HCT116 (cell line): ENCODE results near the gene ATF5. TPM values are rescaled to one million over a fixed set of nuclear protein-coding genes. Genes with fewer than 3 reads are reported as not detected.

Experiments used
- ATAC-seq: fragments of 200-7000 bp; cut with Tn5 transposase; 2 replicates; pipeline ENCODE4 v1.9.1; 2020; ENCODE audit warnings: mild to moderate bottlenecking, moderate library complexity
- BruUV-seq: library from RNA; stranded (reverse); fragments of 400-500 nt; replicated peaks from 2 replicates; lab custom pipeline; 2021; lab: Mats Ljungman, UMichigan
- CTCF ChIA-PET: fragments of 300-600 bp; sonication (Branson Sonifier 250); formaldehyde crosslinking; loops from one replicate; lab custom pipeline; 2021; ENCODE audit warnings: antibody characterized with exemption; lab: Charles Lee
- POLR2A ChIA-PET: fragments of 300-600, 350-600 bp; sonication (Branson Sonifier 250); formaldehyde crosslinking; loops from one replicate; lab custom pipeline; 2021; ENCODE audit warnings: antibody characterized with exemption; lab: Charles Lee
- RAD21 ChIA-PET, 2 experiments: fragments of 300-600 bp; sonication (Branson Sonifier 250); formaldehyde crosslinking; loops; one replicate each; lab custom pipeline; 2023; ENCODE audit warnings: low total read pairs in 2 of 2; ENCODE audit not compliant: uncharacterized antibody in 2 of 2, unreplicated experiment in 2 of 2, low non-redundant PET in 1 of 2; lab: Charles Lee
- DNase-seq: peaks from one replicate; pipeline ENCODE4 v3.0.0-alpha.2; 2010; ENCODE audit warnings: low read depth, low spot score
- H2AFZ ChIP-seq: fragments of 200-600 bp; shearing (Covaris generic), sonication (generic); 2 replicates; pipeline ENCODE4 v1.6.1; 2017; ENCODE audit warnings: low read depth, mixed run types, mixed read lengths, antibody characterized with exemption, low read length; ENCODE audit not compliant: poor library complexity, severe bottlenecking
- H3K27ac ChIP-seq: 2 replicates; pipeline ENCODE4 v1.5.1; 2012; ENCODE audit warnings: low read depth, low read length
- H3K27me3 ChIP-seq: fragments of 200-600 bp; sonication (generic); 2 replicates; pipeline ENCODE4 v1.6.1; 2016; ENCODE audit warnings: mixed run types, low read length, mixed read lengths; ENCODE audit not compliant: insufficient read depth
- H3K36me3 ChIP-seq, 2 experiments: fragments of 200-500 bp in 1 of 2; fragments of 200-600 bp in 1 of 2; sonication (Bioruptor generic) in 1 of 2; sonication (generic) in 1 of 2; 2 replicates each; pipeline versions ENCODE4 v1.5.1 to v1.6.1; 2014 to 2016; ENCODE audit warnings: low read length in 2 of 2, inconsistent platforms in 1 of 2, mixed read lengths in 1 of 2, mixed run types in 1 of 2; ENCODE audit not compliant: insufficient read depth in 2 of 2, control insufficient read depth in 1 of 2
- H3K4me1 ChIP-seq, 2 experiments: fragments of 200-600 bp in 1 of 2; sonication (generic) in 1 of 2; 2 replicates each; pipeline versions ENCODE4 v1.5.1 to v1.6.1; 2012 to 2017; ENCODE audit warnings: low read length in 2 of 2, inconsistent platforms in 1 of 2, mild to moderate bottlenecking in 1 of 2, mixed read lengths in 1 of 2, mixed run types in 1 of 2, moderate library complexity in 1 of 2; ENCODE audit not compliant: insufficient read depth in 2 of 2, control insufficient read depth in 1 of 2
- H3K4me2 ChIP-seq: fragments of 200-600 bp; sonication (generic); 2 replicates; pipeline ENCODE4 v1.6.1; 2017; ENCODE audit warnings: mixed run types, low read length, mixed read lengths
- H3K4me3 ChIP-seq, 2 experiments: fragments of 200-600 bp in 1 of 2; sonication (generic) in 1 of 2; replicated peaks in 1 of 2; 2 replicates each; pipeline ENCODE4 v1.5.1; 2011 to 2016; ENCODE audit warnings: low read length in 2 of 2, control low read depth in 1 of 2, low read depth in 1 of 2, mild to moderate bottlenecking in 1 of 2, mixed read lengths in 1 of 2, mixed run types in 1 of 2
- H3K79me2 ChIP-seq: fragments of 200-600 bp; sonication (generic); 2 replicates; pipeline ENCODE4 v1.6.1; 2017; ENCODE audit warnings: mild to moderate bottlenecking, mixed run types, low read length, moderate library complexity, mixed read lengths; ENCODE audit not compliant: insufficient read depth
- H3K9ac ChIP-seq: fragments of 200-600 bp; sonication (generic); 2 replicates; pipeline ENCODE4 v1.6.1; 2016; ENCODE audit warnings: low read length, mixed read lengths
- H3K9me2 ChIP-seq: fragments of 200-600 bp; sonication (generic), shearing (Covaris generic); 2 replicates; pipeline ENCODE4 v1.6.1; 2017; ENCODE audit warnings: mixed run types, mild to moderate bottlenecking, moderate library complexity; ENCODE audit not compliant: insufficient read depth
- H3K9me3 ChIP-seq, 2 experiments: fragments of 200-500 bp in 1 of 2; fragments of 200-600 bp in 1 of 2; sonication (Bioruptor generic) in 1 of 2; sonication (generic) in 1 of 2; 2 replicates each; pipeline ENCODE4 v1.6.1; 2014 to 2017; ENCODE audit warnings: low read length in 2 of 2, mixed read lengths in 2 of 2, inconsistent platforms in 1 of 2, low read depth in 1 of 2, mild to moderate bottlenecking in 1 of 2, mixed run types in 1 of 2, moderate library complexity in 1 of 2; ENCODE audit not compliant: control insufficient read depth in 1 of 2, insufficient read depth in 1 of 2
- H4K20me1 ChIP-seq: fragments of 200-600 bp; sonication (generic), shearing (Covaris generic); 2 replicates; pipeline ENCODE4 v1.6.1; 2017; ENCODE audit warnings: mixed run types, mild to moderate bottlenecking, moderate library complexity; ENCODE audit not compliant: insufficient read depth
- ATF3 ChIP-seq: IDR thresholded peaks from 2 replicates; pipeline ENCODE4 v1.6.1; 2012
- CEBPB ChIP-seq: IDR thresholded peaks from 2 replicates; pipeline ENCODE4 v1.6.1; 2012; ENCODE audit warnings: low read depth
- EGR1 ChIP-seq: IDR thresholded peaks from 2 replicates; pipeline ENCODE4 v1.6.1; 2012; ENCODE audit warnings: low read depth
- ELF1 ChIP-seq: IDR thresholded peaks from 2 replicates; pipeline ENCODE4 v1.6.1; 2012; ENCODE audit warnings: low read depth, borderline replicate concordance
- EZH2phosphoT487 ChIP-seq: fragments of 200-600 bp; IDR thresholded peaks from 2 replicates; pipeline ENCODE4 v1.6.1; 2018; ENCODE audit warnings: antibody characterized with exemption, borderline replicate concordance
- JUND ChIP-seq: IDR thresholded peaks from 2 replicates; pipeline ENCODE4 v1.6.1; 2012
- MAX ChIP-seq: IDR thresholded peaks from 2 replicates; pipeline ENCODE4 v1.6.1; 2012
- POLR2A ChIP-seq: IDR thresholded peaks from 2 replicates; pipeline ENCODE4 v1.7.0; 2011; ENCODE audit warnings: borderline replicate concordance; ENCODE audit not compliant: insufficient read depth, insufficient read length; ENCODE audit errors: extremely low read depth
- RAD21 ChIP-seq: IDR thresholded peaks from 2 replicates; pipeline ENCODE4 v1.6.1; 2012; ENCODE audit warnings: low read depth, mild to moderate bottlenecking
- SIN3A ChIP-seq: IDR thresholded peaks from 2 replicates; pipeline ENCODE4 v1.6.1; 2012; ENCODE audit warnings: low read depth
- YY1 ChIP-seq: IDR thresholded peaks from 2 replicates; pipeline ENCODE4 v1.6.1; 2011; ENCODE audit warnings: low read length, low read depth, moderate library complexity, mild to moderate bottlenecking; ENCODE audit not compliant: insufficient replicate concordance; ENCODE audit errors: extremely low read depth
- ZBTB33 ChIP-seq: IDR thresholded peaks from 2 replicates; pipeline ENCODE4 v1.6.1; 2011; ENCODE audit warnings: mild to moderate bottlenecking, low read length, moderate library complexity; ENCODE audit not compliant: insufficient replicate concordance; ENCODE audit errors: extremely low read depth
- ZFX ChIP-seq: fragments of 450-650 bp; IDR thresholded peaks from 2 replicates; pipeline ENCODE4 v1.6.1; 2017
- ZNF274 ChIP-seq: fragments of 200-500 bp; sonication (Bioruptor generic); IDR thresholded peaks from 2 replicates; pipeline ENCODE4 v1.6.1; 2014; ENCODE audit warnings: mild to moderate bottlenecking, low read depth, low read length, inconsistent platforms
- intact Hi-C: fragments of 100-400 bp; cut with micrococcal nuclease; formaldehyde crosslinking; loops from 2 replicates; pipeline ENCODE4 v1.10.0; 2022
- total RNA-seq: library from RNA; stranded (reverse); gene quantifications from one replicate; pipeline ENCODE4 v1.2.1, GENCODE V29; 2021; ENCODE audit not compliant: unreplicated experiment

Gene ATF5
- total RNA-seq, 1 experiment from 2014 or later, result 28.2 TPM

GRCh38 chr19:49978324-49978723 is 49.3 kb downstream of the ATF5 start:
- H3K4me3 ChIP-seq, result no peak overlapping the region
- no peak overlapping the region for H3K4me2 ChIP-seq
- no peak for TF ChIP-seq ZBTB33
- TF ChIP-seq ZFX, result no peak
- no peak for TF ChIP-seq SIN3A
- TF ChIP-seq JUND, result no peak
- TF ChIP-seq ZNF274, result no peak
- no peak for TF ChIP-seq ATF3
- no peak for TF ChIP-seq EZH2phosphoT487
- no peak for TF ChIP-seq POLR2A
- no peak for TF ChIP-seq CEBPB
- TF ChIP-seq ELF1, result no peak
- TF ChIP-seq RAD21, result no peak
- TF ChIP-seq MAX, result no peak
- TF ChIP-seq YY1, result no peak
- TF ChIP-seq EGR1, result no peak
- intact Hi-C loops, result no loop called here
- H3K36me3 ChIP-seq, result peaks cover 0 to 2% of the 10 kb centered on the region in 2 experiments; a peak in 1 of 4 replicates
- ChIA-PET RAD21 (no interaction called here), CTCF (no interaction called here), POLR2A (no interaction called here)
- no peak overlapping the region for H3K27ac ChIP-seq
- H3K9me2 ChIP-seq, result no peaks in the 10 kb centered on the region
- H3K27me3 ChIP-seq, result no peaks in the 10 kb centered on the region
- no TSS peak for BruUV-seq
- H3K79me2 ChIP-seq, result no peaks in the 10 kb centered on the region
- no peaks in the 10 kb centered on the region for H4K20me1 ChIP-seq
- no peaks in the 10 kb centered on the region for H3K9me3 ChIP-seq
- no peak overlapping the region for H2AFZ ChIP-seq
- no peaks in the 10 kb centered on the region for H3K4me1 ChIP-seq
- ATAC-seq (no peak), DNase-seq (no peak)
- H3K9ac ChIP-seq, result no peak overlapping the region
